GM12865 (cell line): ENCODE results near the gene PLXNA1.

ENCODE experiments used
- DNase-seq: peaks from one replicate; pipeline ENCODE4 v3.0.0; 2010; ENCODE audit warnings: low read depth
- H3K4me3 ChIP-seq: 2 replicates; pipeline ENCODE4 v1.5.1; 2011; ENCODE audit warnings: mild to moderate bottlenecking, low read depth, low read length, control low read depth
- TF ChIP-seq, protein P1 (sequence below): IDR thresholded peaks from 2 replicates; pipeline ENCODE4 v1.5.1; 2011; ENCODE audit warnings: low read length, control low read depth, low read depth, inconsistent platforms; ENCODE audit not compliant: insufficient read depth; ENCODE audit errors: missing control alignments

The PLXNA1 gene

DNA sequence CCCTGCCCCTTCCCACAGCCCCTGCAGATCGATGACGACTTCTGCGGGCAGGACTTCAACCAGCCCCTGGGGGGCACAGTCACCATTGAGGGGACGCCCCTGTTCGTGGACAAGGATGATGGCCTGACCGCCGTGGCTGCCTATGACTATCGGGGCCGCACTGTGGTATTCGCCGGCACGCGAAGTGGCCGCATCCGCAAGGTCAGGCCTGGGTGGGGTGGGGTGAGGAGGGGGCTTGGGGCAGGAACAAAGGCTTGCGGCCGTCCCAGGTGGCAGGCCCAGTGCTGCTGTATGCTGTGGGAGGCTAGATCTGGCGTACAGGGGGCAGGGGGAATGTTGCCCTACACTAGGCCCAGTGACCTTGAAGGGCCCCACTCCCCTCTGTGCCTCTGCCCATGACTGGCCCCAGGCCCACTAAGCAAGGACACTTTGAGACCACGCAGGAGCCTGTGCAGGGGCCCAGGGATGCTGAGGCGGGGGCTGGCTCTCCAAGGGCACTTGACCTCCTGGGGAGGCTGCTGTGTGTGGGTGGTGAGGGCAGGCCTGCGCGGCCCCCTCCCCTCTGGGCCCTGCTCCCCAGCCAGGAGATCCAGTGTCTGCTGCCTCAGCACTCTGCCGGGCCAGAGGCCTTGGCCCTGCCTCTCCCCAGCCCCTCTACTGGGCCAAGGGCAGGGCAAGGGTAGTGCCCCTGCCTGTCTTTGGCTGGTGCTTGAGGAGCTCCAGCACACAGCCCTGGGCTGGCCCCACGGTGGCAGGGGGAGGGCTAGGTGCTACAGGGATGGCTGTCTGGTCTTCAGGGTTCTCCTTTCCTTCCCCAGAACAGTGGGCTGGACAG lies 8.7 kb downstream of the PLXNA1 start:
- DNase-seq: no peak
- H3K4me3 ChIP-seq: no peak overlapping the region
- TF ChIP-seq, protein P1, sequence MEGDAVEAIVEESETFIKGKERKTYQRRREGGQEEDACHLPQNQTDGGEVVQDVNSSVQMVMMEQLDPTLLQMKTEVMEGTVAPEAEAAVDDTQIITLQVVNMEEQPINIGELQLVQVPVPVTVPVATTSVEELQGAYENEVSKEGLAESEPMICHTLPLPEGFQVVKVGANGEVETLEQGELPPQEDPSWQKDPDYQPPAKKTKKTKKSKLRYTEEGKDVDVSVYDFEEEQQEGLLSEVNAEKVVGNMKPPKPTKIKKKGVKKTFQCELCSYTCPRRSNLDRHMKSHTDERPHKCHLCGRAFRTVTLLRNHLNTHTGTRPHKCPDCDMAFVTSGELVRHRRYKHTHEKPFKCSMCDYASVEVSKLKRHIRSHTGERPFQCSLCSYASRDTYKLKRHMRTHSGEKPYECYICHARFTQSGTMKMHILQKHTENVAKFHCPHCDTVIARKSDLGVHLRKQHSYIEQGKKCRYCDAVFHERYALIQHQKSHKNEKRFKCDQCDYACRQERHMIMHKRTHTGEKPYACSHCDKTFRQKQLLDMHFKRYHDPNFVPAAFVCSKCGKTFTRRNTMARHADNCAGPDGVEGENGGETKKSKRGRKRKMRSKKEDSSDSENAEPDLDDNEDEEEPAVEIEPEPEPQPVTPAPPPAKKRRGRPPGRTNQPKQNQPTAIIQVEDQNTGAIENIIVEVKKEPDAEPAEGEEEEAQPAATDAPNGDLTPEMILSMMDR: no peak

DNA sequence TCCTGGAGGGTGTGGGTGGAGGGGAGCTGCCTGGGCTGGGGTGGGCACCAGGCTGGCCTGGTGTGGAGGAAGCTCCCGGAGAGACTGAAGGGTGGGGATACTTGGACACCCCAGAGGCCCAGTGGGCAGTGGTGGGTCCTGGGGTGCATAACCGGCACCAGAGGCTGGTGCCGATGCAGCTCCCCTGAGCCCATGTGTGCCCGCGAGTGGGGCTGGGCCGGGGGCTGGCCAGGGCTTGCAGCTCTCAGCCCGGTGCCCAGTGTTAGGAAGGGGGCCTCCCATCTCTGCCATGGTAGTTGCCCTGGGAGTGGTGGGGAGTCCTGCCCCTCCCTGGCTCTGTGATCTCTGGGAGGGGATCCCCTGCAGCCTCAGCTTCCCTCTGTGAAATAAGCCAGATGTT lies 9.3 kb downstream of the PLXNA1 start:
- no peak overlapping the region for H3K4me3 ChIP-seq
- TF ChIP-seq, protein P1: no peak

DNA sequence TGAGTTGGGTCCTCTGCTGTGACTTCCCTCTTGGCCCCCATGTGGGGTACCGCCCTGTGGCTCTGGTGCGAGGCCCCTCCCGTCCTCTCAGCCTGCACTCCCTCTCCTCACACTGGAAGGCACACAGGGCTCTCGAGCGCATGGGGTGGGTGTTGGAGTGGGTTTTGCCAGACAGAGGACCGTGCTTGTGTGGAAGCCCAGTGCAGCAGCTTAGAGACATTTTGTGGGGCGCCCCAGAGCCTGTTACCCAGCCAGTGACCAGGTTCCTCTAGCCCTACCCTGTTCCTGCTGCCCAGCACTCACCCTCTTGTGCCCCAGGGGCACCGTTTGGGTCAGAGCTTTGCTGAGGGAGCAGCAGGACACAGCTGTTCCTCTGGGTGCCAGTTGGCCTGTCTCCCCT lies 9.9 kb downstream of the PLXNA1 start:
- H3K4me3 ChIP-seq: no peak overlapping the region
- DNase-seq: no peak
- TF ChIP-seq, protein P1: no peak

More for the DNA sequence above, 9.3 kb downstream of the PLXNA1 start:
- DNase-seq: no peak

DNA sequence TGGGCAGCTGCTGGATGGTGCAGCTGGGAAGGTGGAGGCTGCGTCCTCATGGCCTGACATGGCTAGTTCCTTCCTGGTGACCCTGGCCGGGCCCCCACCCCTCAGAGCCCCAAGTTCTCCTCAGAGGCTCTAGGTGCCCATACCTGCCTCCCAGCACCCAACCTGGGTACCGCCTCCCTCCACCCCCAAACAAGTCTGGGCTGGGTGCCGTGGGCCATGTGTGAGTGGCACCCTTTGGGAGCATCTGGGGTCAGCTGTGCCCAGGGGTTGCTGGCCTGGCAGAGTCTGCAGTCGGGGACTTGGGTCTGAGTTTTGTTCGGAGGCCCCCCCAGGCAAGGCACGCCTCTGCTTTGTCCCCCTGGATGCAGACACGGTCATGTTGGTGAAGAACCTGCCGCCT lies 10.5 kb downstream of the PLXNA1 start:
- no peak overlapping the region for H3K4me3 ChIP-seq
- no peak for DNase-seq
- TF ChIP-seq, protein P1: no peak

DNA sequence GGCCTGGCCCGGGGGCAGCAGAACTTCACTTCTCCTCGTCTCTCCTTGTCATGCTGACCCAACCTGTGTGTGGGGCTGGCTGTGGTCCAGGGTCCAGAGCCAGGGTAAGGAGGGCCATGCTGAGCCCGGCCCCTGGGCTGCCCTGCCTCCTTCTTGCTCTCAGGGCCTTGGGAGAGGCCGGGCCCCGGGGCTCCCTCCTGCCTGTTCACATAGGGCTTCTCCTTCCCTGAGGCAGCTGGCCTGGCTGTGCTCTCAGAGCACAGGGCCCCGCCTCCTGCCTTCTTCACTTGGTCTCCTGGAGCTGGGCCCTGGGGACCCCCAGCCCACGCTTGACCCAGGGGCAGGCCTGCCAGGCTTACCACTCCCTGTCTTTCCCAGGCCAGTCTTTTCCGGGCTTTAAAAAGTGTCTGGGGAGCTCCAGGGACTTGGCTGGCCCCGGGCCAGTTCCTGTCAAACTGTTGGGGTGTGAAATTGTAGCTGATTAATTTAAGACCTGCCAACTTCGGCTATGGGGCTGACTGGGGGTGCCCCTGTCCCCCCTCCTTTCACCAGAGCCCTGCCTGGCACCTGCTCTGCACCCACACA lies 11.8 kb downstream of the PLXNA1 start:
- DNase-seq: no peak
- H3K4me3 ChIP-seq: no peak overlapping the region
- TF ChIP-seq, protein P1: no peak

DNA sequence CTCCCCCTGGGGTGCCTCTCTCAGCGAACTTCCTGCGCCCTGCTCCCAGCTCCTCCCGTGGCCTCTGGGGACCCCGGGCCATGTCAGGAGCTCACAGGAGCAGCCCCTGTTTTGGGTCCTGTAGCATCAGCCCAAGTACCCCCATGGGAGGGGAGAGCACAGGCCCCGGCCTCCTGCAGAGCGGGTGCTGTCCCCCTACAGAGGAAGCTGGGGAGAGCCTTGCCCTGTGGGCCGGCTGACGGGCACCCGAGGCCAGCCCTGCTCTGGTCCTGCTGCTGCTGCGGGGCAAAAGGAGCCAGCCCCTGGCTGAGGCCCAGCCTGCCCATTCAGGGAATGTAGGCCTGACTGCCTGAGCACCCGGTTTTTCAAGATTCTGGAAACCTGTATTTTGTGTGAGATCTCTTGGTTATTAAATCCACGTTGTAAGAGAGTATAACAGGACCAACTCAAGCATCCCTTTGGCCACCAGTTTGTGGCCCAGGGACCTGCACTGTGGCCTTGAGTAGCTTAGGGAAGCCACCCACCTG lies 12.4 kb downstream of the PLXNA1 start:
- TF ChIP-seq, protein P1: no peak
- H3K4me3 ChIP-seq: no peak overlapping the region
- no peak for DNase-seq
